ENCODE results near the gene ERCC2. TPM values are rescaled to one million over a fixed set of nuclear protein-coding genes. Genes with fewer than 3 reads are reported as not detected.

ERCC2 gene
- total RNA-seq, 8 experiments from 2014 or later: 12.3 to 49.2 (median 22.2) TPM

GRCh38 chr19:45391346-45391745 is 21.0 kb upstream of the ERCC2 start:
- Histone ChIP-seq H3K27ac (no peak overlapping the region), H3K4me3 (no peak overlapping the region), H3K4me1 (replicated peaks in 1 of 2) (no peaks in the 10 kb centered on the region)
- ATAC-seq (replicated peaks in 6 of 8): peak in 6 of 8 experiments; percentile 71 to 92 (median 76)
- in situ Hi-C loops (cut with MboI; ENCODE audit: low pct_unique_long_range_greater_than_20kb in 2 of 9, low sequenced_read_pairs in 9 of 9, unreplicated experiment in 9 of 9): no loop called here
- WGBS, 10 experiments: 20 to 88% (median 44%) methylated on average over 1 to 2 of the region's 3 CpGs; no CpG with 5 or more reads in 4 of the 10 experiments

DNA sequence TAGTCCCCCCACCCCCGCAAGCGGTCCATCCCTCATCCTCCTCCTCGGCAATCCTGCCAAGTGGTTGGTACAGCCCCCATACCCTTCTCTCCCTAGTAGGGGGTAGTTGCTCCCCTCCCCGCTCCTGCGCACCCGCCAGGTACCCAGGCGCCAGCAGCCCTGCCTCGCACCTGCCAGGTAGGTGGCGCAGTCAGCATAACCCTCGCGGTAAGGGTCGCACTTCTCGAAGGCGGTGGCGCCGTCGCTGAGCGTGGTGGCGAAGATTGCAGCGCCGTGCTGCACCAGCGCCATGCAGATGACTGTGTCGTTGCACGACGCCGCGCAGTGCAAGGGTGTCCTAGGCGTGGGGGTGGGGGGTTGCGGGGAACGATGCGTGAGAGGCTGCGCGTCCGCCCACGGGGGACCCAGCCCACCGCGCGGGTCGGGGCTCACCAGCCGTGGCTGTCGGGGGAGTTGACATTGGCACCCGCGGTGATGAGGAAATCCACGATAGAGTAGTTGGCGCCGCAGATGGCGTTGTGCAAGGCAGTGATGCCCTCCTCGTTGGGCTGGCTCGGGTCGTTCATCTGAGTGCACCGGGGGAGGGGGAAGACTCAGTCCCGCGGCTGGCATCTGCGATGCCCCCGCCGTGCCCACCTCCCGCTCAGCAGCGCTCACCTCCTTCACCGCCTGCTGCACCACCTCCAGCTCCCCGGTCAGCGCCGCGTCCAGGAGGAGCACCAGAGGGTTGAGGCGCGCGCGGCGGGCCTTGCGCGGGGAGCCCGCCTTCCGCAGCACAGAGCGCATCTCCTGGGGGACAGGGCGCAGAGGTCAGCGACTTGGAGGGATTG is 15.2 kb upstream of the ERCC2 start:
- Histone ChIP-seq H3K4me3 (peak overlapping the region in 1 of 5 donors; percentile 8), H3K27ac (no peak overlapping the region), H3K4me1 (replicated peaks in 1 of 2) (peaks cover 0 to 10% of the 10 kb centered on the region in 2 donors)
- ATAC-seq (replicated peaks in 6 of 8): peak in 5 of 8 experiments; percentile 49 to 72 (median 69)
- in situ Hi-C loops (cut with MboI; ENCODE audit: low pct_unique_long_range_greater_than_20kb in 2 of 9, low sequenced_read_pairs in 9 of 9, unreplicated experiment in 9 of 9): no loop called here
- WGBS, 10 experiments: 4% methylated on average over 15 of the region's 75 CpGs; no CpG with 5 or more reads in 9 of the 10 experiments

DNA sequence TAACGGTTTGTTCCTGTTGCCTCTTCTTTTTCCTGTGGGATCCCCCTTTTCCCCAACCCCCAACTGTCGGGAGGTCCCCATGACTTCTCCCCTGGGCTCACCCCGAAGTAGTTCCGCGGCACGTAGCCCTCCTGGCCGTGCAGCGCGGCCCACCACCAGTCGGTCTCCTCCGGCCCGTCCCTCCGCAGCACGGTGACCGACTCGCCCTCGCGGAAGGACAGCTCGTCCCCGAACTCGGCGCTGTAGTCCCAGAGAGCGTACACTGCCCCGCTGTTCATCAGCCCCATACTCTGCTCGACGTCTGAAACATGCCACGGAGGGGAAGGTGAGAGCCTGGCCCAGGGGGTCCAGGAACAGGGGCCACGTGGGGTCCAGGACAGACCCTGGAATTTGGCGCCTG is 12.1 kb upstream of the ERCC2 start:
- Histone ChIP-seq H3K4me3 (no peak overlapping the region), H3K27ac (no peak overlapping the region), H3K4me1 (replicated peaks in 1 of 2) (peaks cover 0 to 10% of the 10 kb centered on the region in 2 donors)
- WGBS, 10 experiments: 47 to 100% (median 60%) methylated on average over 1 to 3 of the region's 29 CpGs; no CpG with 5 or more reads in 7 of the 10 experiments
- peak in 1 of 8 experiments; percentile 13 for ATAC-seq (replicated peaks in 6 of 8)
- in situ Hi-C loops (cut with MboI; ENCODE audit: low pct_unique_long_range_greater_than_20kb in 2 of 9, low sequenced_read_pairs in 9 of 9, unreplicated experiment in 9 of 9): no loop called here

DNA sequence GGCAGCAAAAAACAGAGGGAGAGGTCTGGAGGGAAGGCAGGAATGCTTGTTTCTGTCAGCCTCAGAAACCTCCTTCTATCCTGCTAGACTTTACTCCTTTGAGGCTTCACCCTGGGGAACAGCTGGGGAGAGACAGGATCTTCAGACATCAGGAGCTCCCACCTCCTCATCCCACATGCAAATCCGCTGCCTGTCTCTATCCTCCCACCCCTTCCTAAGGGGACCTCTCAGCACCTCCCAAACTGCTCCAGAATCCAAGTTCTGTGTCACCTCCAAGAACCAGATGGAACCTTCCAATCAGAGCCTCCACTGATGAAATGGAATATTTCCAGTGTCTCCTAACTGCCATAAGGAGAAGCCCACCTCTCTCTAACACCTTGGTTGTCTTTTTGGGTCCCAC is 9.7 kb upstream of the ERCC2 start:
- no peaks in the 10 kb centered on the region for H3K4me1 ChIP-seq (replicated peaks in 1 of 2)
- no peak overlapping the region for H3K4me3 ChIP-seq
- in situ Hi-C loops (cut with MboI; ENCODE audit: low pct_unique_long_range_greater_than_20kb in 2 of 9, low sequenced_read_pairs in 9 of 9, unreplicated experiment in 9 of 9): no loop called here
- 57 to 100% (median 80%) methylated on average over 1 of the region's 1 CpG; no CpG with 5 or more reads in 7 of the 10 experiments for WGBS, 10 experiments
- no peak for ATAC-seq (replicated peaks in 6 of 8)
- no peak overlapping the region for H3K27ac ChIP-seq

GRCh38 chr19:45376045-45376724 is 5.8 kb upstream of the ERCC2 start:
- H3K4me3 ChIP-seq: no peak overlapping the region
- 33 to 97% (median 71%) methylated on average over 4 to 12 of the region's 13 CpGs; no CpG with 5 or more reads in 2 of the 10 experiments for WGBS, 10 experiments
- ATAC-seq (replicated peaks in 6 of 8): peak in 5 of 8 experiments; percentile 13 to 71 (median 28)
- no peak overlapping the region for H3K27ac ChIP-seq
- H3K4me1 ChIP-seq (replicated peaks in 1 of 2): peaks cover 0 to 4% of the 10 kb centered on the region in 2 donors
- in situ Hi-C loops (cut with MboI; ENCODE audit: low pct_unique_long_range_greater_than_20kb in 2 of 9, low sequenced_read_pairs in 9 of 9, unreplicated experiment in 9 of 9): no loop called here

- Histone ChIP-seq H3K4me3 (no peak overlapping the region), H3K4me1 (replicated peaks in 1 of 2) (peaks cover 7 to 13% of the 10 kb centered on the region in 2 donors), H3K27ac (no peak overlapping the region)
- in situ Hi-C loops (cut with MboI; ENCODE audit: low pct_unique_long_range_greater_than_20kb in 2 of 9, low sequenced_read_pairs in 9 of 9, unreplicated experiment in 9 of 9): no loop called here
- no peak for ATAC-seq (replicated peaks in 6 of 8)
- WGBS, 10 experiments: 33 to 100% (median 81%) methylated on average over 1 to 5 of the region's 11 CpGs; no CpG with 5 or more reads in 6 of the 10 experiments
Measured at GRCh38 chr19:45368737-45369340, 1.5 kb downstream of the ERCC2 start.

GRCh38 chr19:45368127-45368526 is 2.2 kb downstream of the ERCC2 start:
- peaks cover 7 to 13% of the 10 kb centered on the region in 2 donors for H3K4me1 ChIP-seq (replicated peaks in 1 of 2)

GRCh38 chr19:45364696-45365095 is 5.7 kb downstream of the ERCC2 start:
- 100% methylated on average over 2 to 3 of the region's 12 CpGs; no CpG with 5 or more reads in 8 of the 10 experiments for WGBS, 10 experiments
- Histone ChIP-seq H3K4me3 (no peak overlapping the region), H3K4me1 (replicated peaks in 1 of 2) (peaks cover 7 to 8% of the 10 kb centered on the region in 2 donors), H3K27ac (no peak overlapping the region)
- in situ Hi-C loops (cut with MboI; ENCODE audit: low pct_unique_long_range_greater_than_20kb in 2 of 9, low sequenced_read_pairs in 9 of 9, unreplicated experiment in 9 of 9): no loop called here
- peak in 3 of 8 experiments; percentile 4 to 12 (median 5) for ATAC-seq (replicated peaks in 6 of 8)

More at GRCh38 chr19:45368127-45368526, 2.2 kb downstream of the ERCC2 start:
- in situ Hi-C loops (cut with MboI; ENCODE audit: low pct_unique_long_range_greater_than_20kb in 2 of 9, low sequenced_read_pairs in 9 of 9, unreplicated experiment in 9 of 9): no loop called here
- Histone ChIP-seq H3K27ac (no peak overlapping the region), H3K4me3 (no peak overlapping the region)
- WGBS, 10 experiments: 88 to 100% (median 100%) methylated on average over 1 to 4 of the region's 4 CpGs; no CpG with 5 or more reads in 2 of the 10 experiments
- ATAC-seq (replicated peaks in 6 of 8): no peak

DNA sequence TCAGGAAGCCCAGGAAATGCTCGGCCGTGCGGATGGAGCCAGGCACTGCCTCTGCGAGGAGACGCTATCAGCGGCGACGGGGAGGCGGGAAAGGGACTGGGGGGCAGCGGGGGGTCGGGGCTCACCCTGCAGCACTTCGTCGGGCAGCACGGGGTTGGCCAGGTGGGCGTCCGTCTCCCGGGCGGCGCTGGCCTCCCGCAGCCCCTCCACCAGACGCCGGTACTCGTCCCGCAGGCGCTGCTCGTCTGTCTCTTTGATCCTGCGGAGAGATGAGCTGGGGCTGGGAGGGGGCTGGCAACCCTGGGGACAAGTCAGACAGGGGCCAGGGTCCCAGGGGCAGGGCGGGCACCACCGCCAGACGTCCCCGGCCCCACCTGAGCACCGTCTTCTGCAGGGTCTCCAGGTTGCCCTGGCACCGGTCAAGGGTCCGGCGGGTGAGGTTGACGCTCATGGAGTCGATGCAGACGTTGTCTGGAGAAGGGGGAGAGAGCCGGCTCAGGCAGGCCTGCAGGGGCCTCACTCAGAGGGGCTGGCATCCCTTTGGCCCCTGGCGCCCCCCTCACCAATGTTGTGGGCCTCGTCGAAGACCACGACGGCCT is 6.4 kb downstream of the ERCC2 start:
- ATAC-seq (replicated peaks in 6 of 8): peak in 4 of 8 experiments; percentile 16 to 22 (median 18)
- in situ Hi-C loops (cut with MboI; ENCODE audit: low pct_unique_long_range_greater_than_20kb in 2 of 9, low sequenced_read_pairs in 9 of 9, unreplicated experiment in 9 of 9): no loop called here
- 100% methylated on average over 8 of the region's 44 CpGs; no CpG with 5 or more reads in 9 of the 10 experiments for WGBS, 10 experiments
- Histone ChIP-seq H3K4me3 (no peak overlapping the region), H3K27ac (no peak overlapping the region), H3K4me1 (replicated peaks in 1 of 2) (peaks cover 2% of the 10 kb centered on the region in 2 donors)

- ATAC-seq (replicated peaks in 6 of 8): no peak
- Histone ChIP-seq H3K4me1 (replicated peaks in 1 of 2) (no peaks in the 10 kb centered on the region), H3K27ac (no peak overlapping the region), H3K4me3 (no peak overlapping the region)
- in situ Hi-C loops (cut with MboI; ENCODE audit: low pct_unique_long_range_greater_than_20kb in 2 of 9, low sequenced_read_pairs in 9 of 9, unreplicated experiment in 9 of 9): no loop called here
- 90 to 100% (median 99%) methylated on average over 1 to 9 of the region's 16 CpGs; no CpG with 5 or more reads in 5 of the 10 experiments for WGBS, 10 experiments
Measured at GRCh38 chr19:45362291-45362690, 8.1 kb downstream of the ERCC2 start.

GRCh38 chr19:45361608-45362007 is 8.8 kb downstream of the ERCC2 start:
- Histone ChIP-seq H3K4me3 (no peak overlapping the region), H3K27ac (no peak overlapping the region), H3K4me1 (replicated peaks in 1 of 2) (no peaks in the 10 kb centered on the region)
- in situ Hi-C loops (cut with MboI; ENCODE audit: low pct_unique_long_range_greater_than_20kb in 2 of 9, low sequenced_read_pairs in 9 of 9, unreplicated experiment in 9 of 9): no loop called here
- 77 to 100% (median 92%) methylated on average over 1 to 11 of the region's 14 CpGs; no CpG with 5 or more reads in 2 of the 10 experiments for WGBS, 10 experiments
- ATAC-seq (replicated peaks in 6 of 8): no peak

DNA sequence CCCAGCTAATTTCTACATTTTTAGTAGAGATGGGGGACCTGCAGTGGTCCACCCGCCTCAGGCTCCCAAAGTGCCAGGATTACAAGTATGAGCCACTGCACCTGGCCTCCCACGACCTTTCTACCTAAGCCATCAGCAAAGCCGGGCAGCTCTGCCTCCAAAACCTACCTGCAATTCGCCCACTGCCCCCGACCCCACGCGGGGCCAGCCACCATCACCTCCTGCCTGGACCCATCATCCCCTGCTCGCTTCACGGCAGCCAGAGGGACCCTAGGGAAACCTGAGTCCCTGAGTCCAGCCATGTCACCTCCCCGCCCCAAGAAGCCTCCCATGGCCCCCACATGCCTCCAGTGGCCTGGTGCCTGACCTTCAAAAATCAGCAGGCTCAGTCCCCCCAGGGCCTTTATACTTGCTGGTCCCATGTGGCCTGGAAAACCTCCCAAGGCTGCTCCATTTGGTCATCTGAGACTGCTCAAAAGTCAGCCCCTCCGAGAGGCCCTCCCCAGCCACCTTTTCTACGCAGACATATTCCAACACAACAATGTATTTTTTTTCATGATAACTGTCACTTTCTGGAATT is 12.1 kb downstream of the ERCC2 start:
- no peak for ATAC-seq (replicated peaks in 6 of 8)
- WGBS, 10 experiments: 80 to 100% (median 100%) methylated on average over 1 to 7 of the region's 12 CpGs; no CpG with 5 or more reads in 3 of the 10 experiments
- in situ Hi-C loops (cut with MboI; ENCODE audit: low pct_unique_long_range_greater_than_20kb in 2 of 9, low sequenced_read_pairs in 9 of 9, unreplicated experiment in 9 of 9): no loop called here

More for the DNA sequence above, 12.1 kb downstream of the ERCC2 start:
- no peak overlapping the region for H3K27ac ChIP-seq
- no peaks in the 10 kb centered on the region for H3K4me1 ChIP-seq (replicated peaks in 1 of 2)
- no peak overlapping the region for H3K4me3 ChIP-seq

Measured in motor neuron (in vitro differentiated cells).